NB4 (cell line): ENCODE results near the gene FANCD2.
"Not testable (repeated sequence)": the region's sequence is repeated elsewhere in the genome, so short reads cannot be mapped to it uniquely, and the experiment has no call there.

ENCODE experiments used
- CTCF ChIP-seq: IDR thresholded peaks from one replicate; pipeline ENCODE4 v1.5.1; 2012; ENCODE audit warnings: low read depth, low read length
- MAX ChIP-seq: IDR thresholded peaks from 2 replicates; pipeline ENCODE4 v1.6.1; 2011; ENCODE audit warnings: low read depth, low read length
- MYC ChIP-seq: IDR thresholded peaks from 2 replicates; pipeline ENCODE4 v1.6.1; 2011; ENCODE audit warnings: low read depth, low read length
- POLR2A ChIP-seq: IDR thresholded peaks from 2 replicates; pipeline ENCODE4 v1.6.1; 2011; ENCODE audit warnings: mild to moderate bottlenecking; ENCODE audit not compliant: insufficient read length; ENCODE audit errors: extremely low read depth

GRCh38 chr3:10053054-10053453 is 26.8 kb downstream of the FANCD2 start:
- TF ChIP-seq MYC, CTCF, POLR2A, MAX: not testable (repeated sequence)
